ENCODE measurements around the gene OCA2. TPM values are rescaled to one million over a fixed set of nuclear protein-coding genes. Genes with fewer than 3 reads are reported as not detected.

Gene OCA2
- total RNA-seq, 1 experiment from 2014 or later: 0.31 TPM

- no peaks in the 10 kb centered on the region for H3K4me1 Mint-ChIP-seq
These were observed 220.3 kb downstream of the OCA2 start for GRCh38 chr15:27878841-27879240.

More at GRCh38 chr15:27878841-27879240, 220.3 kb downstream of the OCA2 start:
- H3T11ph ChIP-seq (ENCODE audit: low read length): no peak overlapping the region
- H3K79me1 ChIP-seq (ENCODE audit: insufficient read depth, low read depth, low read length, poor library complexity, severe bottlenecking): no peaks in the 10 kb centered on the region
- H3K27me3 ChIP-seq (ENCODE audit: insufficient read depth, low read length): no peaks in the 10 kb centered on the region
- H3K14ac ChIP-seq (ENCODE audit: insufficient read depth, low read length): no peak overlapping the region
- no peak overlapping the region for H2BK20ac ChIP-seq (ENCODE audit: low read depth, low read length, poor library complexity, severe bottlenecking)
- Mint-ChIP-seq H3K27me3 (ENCODE audit: low read depth) (no peaks in the 10 kb centered on the region; the same call in 1 of the 2 replicates), H3K36me3 (ENCODE audit: insufficient read depth in 1 of 3, low read depth in 3 of 3) (peaks cover 0 to 1% (median 0%) of the 10 kb centered on the region in 3 experiments; a peak in 1 of 7 replicates), H3K4me3 (no peak overlapping the region), H3K9me3 (peaks cover 6 to 16% of the 10 kb centered on the region in 2 experiments; a peak in 4 of 5 replicates), H3K27ac (no peak overlapping the region)
- no peak overlapping the region for H2AFZ ChIP-seq (ENCODE audit: low read length)
- no peak overlapping the region for H3K18ac ChIP-seq (ENCODE audit: insufficient read length, low read depth, low read length)
- H4K5ac ChIP-seq (ENCODE audit: insufficient read length, low read depth, low read length): no peak overlapping the region
- H2AK5ac ChIP-seq (ENCODE audit: insufficient read length, low read length): no peak overlapping the region
- H3K4me2 ChIP-seq (ENCODE audit: insufficient read depth, insufficient read length, low read length): no peak overlapping the region
- no peak overlapping the region for H3K4ac ChIP-seq (ENCODE audit: low read depth, low read length)
- H3K9me3 ChIP-seq (ENCODE audit: control insufficient read depth, low read depth, low read length): no peaks in the 10 kb centered on the region
- no peaks in the 10 kb centered on the region for H3K23me2 ChIP-seq (ENCODE audit: insufficient read length, low read depth, low read length, poor library complexity, severe bottlenecking)
- H4K8ac ChIP-seq (replicated peaks; ENCODE audit: insufficient read length, low read depth, low read length): no peak overlapping the region
- H3K23ac ChIP-seq (ENCODE audit: insufficient read length, low read depth, low read length): no peak overlapping the region
- H3K27ac ChIP-seq (ENCODE audit: insufficient read length, low read depth, low read length): no peak overlapping the region
- DNase-seq: no peak
- no peak overlapping the region for H2BK12ac ChIP-seq (ENCODE audit: insufficient read length, low read depth, low read length)
- H4K91ac ChIP-seq (ENCODE audit: insufficient read length, low read depth, low read length): no peak overlapping the region
- no peak overlapping the region for H2BK5ac ChIP-seq (ENCODE audit: insufficient read length, low read length)
- no peaks in the 10 kb centered on the region for H4K20me1 ChIP-seq (ENCODE audit: control insufficient read depth, insufficient read depth, insufficient read length)
- no peak for TF ChIP-seq CTCF (conservative IDR thresholded peaks at IDR 0.05)
- no peaks in the 10 kb centered on the region for H3K79me2 ChIP-seq (ENCODE audit: insufficient read depth, low read length)
- H3K56ac ChIP-seq (ENCODE audit: insufficient read length, low read depth, low read length): no peak overlapping the region
- H2BK15ac ChIP-seq (ENCODE audit: low read depth, low read length): no peak overlapping the region
- H3K9ac ChIP-seq (ENCODE audit: extremely low read depth, insufficient read length, low read length): no peak overlapping the region
- no peak overlapping the region for H2BK120ac ChIP-seq (ENCODE audit: low read depth, low read length, poor library complexity, severe bottlenecking)
- no peaks in the 10 kb centered on the region for H3K4me1 ChIP-seq (ENCODE audit: insufficient read depth, low read length)
- WGBS (ENCODE audit: extremely low coverage, insufficient read length, low lambda C conversion rate): no CpG with 5 or more reads among the region's 5 CpGs

All from H9 (cell line).